Urinary bladder (tissue), 4 donors: ENCODE measurements around the gene PDGFB. TPM values are rescaled to one million over a fixed set of nuclear protein-coding genes. Genes with fewer than 3 reads are reported as not detected.

Source experiments
- DNase-seq: peaks from one replicate; pipeline ENCODE4 v3.0.0-alpha.2; 2015; ENCODE audit errors: extremely low spot score
- H3K27ac ChIP-seq: one replicate; pipeline ENCODE4 v1.5.1; 2013; ENCODE audit warnings: low read depth, mild to moderate bottlenecking, moderate library complexity
- H3K36me3 ChIP-seq: one replicate; pipeline ENCODE4 v1.6.1; 2013; ENCODE audit warnings: mild to moderate bottlenecking, moderate library complexity; ENCODE audit not compliant: insufficient read depth
- H3K4me1 ChIP-seq: one replicate; pipeline ENCODE4 v1.6.1; 2013; ENCODE audit warnings: mild to moderate bottlenecking, moderate library complexity; ENCODE audit not compliant: insufficient read depth
- H3K4me3 ChIP-seq: one replicate; pipeline ENCODE4 v1.5.1; 2013; ENCODE audit warnings: low read depth, low read length
- WGBS: extraction: QIAGEN DNeasy Blood & Tissue Kit; methylation state at CpG from one replicate; pipeline ENCODE4 v1.1.7; 2013; 5-methylcytosine and 5-hydroxymethylcytosine counted together
- polyA plus RNA-seq: library from polyadenylated mRNA; stranded (reverse); fragments of 200-250 nt; gene quantifications from one replicate; pipeline ENCODE4 v1.2.3, GENCODE V29; 2013
- total RNA-seq: library from RNA; depleted of rRNA; stranded (reverse); fragments of >200 nt; gene quantifications from one replicate; pipeline ENCODE4 v1.2.3, GENCODE V29; 2014
- donor health status: healthy with polysubstance abuse.
- donor health status: healthy.

The PDGFB gene
- total and polyA plus RNA-seq, 2 donors, result 5.8 to 12.3 TPM

DNA sequence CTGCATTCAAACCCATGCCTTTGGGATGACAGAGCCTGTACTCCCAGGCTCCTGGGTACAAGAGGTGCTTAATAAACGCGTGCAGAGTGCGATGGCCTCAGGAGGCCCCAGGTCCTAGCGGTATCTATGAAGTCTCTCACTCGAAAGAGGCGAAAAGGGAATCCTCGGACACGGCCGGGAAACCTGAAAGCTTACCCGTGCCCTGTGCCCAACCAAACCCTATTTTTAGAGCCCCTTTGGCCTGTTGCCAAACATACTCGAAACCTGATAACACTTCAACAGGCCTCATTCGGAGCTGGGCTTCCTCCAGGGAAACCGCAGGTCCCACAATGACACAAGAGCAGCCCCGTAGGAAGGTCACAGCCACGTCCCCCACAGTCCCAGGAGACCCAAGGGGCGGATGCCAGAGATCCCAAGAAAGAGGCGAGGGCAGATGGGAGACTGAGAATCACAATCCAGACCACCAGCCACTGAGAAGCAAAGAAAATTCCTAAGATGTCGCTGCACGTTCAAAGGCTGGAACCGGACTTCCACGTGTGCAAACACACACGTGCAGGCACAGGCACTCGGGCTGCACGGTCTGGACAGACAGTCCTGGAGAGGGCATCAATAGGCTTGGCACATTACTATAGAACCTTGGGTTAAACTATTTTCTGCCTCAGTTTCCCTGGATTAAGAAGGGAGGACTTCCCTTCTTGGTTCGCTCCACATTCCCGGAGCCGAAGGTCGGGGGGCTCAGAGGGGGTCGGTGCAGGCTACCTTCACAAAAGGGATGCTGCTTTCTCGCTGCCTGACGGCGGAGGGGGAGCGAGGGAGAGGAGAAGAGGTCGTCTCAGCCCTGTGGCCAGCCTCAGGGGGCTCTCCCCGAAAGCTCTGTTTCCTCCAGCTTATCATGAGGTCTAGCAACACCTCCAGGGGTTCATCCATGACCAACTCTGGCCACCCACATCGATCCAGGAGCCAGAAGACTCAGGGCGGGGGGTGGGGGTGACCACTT lies 8.2 kb downstream of the PDGFB start:
- DNase-seq, result no peak
- Histone ChIP-seq H3K36me3 (no peaks in the 10 kb centered on the region), H3K4me3 (no peak overlapping the region), H3K27ac (no peak overlapping the region), H3K4me1 (no peaks in the 10 kb centered on the region)
- WGBS, result 63% methylated on average over 37 of the region's 37 CpGs

DNA sequence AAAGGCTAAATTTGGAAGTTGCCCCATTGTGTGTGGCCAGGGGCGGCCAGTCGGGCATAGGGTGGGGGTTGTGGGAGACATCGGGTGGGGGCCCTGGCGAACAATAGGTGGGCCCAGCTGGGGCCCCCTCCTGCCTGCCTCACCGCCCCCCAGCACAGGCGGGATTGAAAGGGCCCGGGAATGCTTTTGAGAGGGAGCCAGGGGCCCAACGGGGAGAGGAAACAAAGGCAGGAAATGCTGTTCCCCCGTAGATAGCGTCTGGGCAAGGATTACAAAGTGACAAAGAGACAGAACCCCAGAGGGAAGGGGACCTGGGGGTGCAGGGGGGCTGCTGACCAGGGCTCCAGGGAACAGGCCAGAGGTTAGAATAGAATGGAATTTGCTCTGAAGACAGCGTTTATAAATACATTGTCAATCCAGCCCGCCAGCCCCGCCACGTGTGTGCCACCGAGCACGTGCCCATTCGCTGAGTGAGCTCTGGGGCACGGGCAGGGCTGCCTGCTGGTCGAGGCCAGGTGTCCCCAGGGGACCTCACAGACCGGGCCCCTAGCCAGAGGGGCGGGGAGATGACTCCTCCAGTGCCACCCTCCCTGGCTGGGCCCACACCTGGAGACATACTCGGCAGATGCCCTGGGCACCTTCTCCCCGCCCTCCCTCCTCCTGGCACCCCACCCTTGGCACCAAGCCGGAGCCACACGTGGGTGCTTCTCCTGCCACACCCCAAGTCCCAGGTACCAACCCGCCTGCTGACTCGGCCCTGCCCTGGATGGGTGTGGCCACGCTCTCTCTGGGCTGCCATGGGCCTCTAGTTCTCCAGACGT lies 9.7 kb downstream of the PDGFB start:
- Histone ChIP-seq H3K27ac (no peak overlapping the region), H3K36me3 (no peaks in the 10 kb centered on the region), H3K4me1 (no peaks in the 10 kb centered on the region), H3K4me3 (no peak overlapping the region)
- 57% methylated on average over 29 of the region's 29 CpGs for WGBS
- no peak for DNase-seq

DNA sequence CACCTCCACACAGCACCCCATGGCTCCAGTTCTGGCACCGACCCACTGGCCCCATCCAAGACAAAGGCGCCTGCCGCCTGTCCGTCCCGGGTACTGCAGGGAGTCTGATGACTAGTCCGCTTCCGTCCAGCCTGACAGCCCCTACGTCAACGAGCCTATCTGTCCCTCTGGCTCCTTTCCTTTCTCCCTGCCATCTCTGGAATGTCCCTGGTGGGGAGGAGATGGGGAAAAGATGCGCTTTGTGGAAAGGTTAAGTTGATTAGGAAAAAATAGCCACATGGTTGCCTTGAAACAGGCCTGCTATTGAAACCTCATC lies 10.4 kb downstream of the PDGFB start:
- no peaks in the 10 kb centered on the region for H3K36me3 ChIP-seq
- H3K4me3 ChIP-seq, result no peak overlapping the region
- H3K27ac ChIP-seq, result no peak overlapping the region
- no peaks in the 10 kb centered on the region for H3K4me1 ChIP-seq
- WGBS, result 60% methylated on average over 10 of the region's 10 CpGs
- no peak for DNase-seq

DNA sequence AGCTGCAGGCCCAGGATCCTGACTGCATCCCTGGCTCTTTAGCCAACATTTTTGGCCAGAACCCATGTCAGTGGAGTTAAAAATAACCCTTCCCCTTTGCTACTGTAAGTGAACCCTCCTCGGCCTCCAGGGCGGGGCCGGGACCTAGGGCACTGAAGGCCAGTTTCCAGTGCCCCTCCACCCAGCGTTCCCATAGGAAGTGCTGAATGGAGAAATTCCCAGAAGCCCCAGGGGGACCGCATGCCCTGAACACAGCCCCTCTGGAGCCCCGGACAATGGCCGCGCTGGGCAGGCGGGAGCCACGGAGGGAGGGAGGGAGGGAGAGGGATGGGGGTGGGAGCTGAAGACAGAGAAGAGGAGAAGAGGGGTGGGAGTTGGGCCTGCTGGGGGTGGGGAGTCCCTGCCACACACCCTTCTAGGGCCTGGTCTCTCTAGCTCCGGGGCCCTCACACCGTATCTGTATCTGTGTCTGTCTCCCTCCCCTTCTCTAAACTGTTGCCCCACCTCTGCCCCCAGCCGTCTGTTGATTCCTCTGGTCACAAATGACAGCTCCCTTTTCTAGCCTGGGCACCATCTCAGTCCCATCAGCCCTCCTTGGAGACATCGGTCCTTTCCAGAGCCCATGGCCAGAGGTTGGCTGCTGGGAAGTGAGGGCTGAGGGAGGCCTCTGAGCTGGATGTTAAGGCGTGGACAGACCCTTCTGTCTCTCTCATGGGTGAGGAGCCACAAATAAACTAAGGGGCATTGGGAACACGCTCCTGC lies 10.9 kb downstream of the PDGFB start:
- 60% methylated on average over 16 of the region's 16 CpGs for WGBS
- no peak overlapping the region for H3K27ac ChIP-seq
- no peak for DNase-seq
- H3K36me3 ChIP-seq, result no peaks in the 10 kb centered on the region
- H3K4me1 ChIP-seq, result no peaks in the 10 kb centered on the region
- no peak overlapping the region for H3K4me3 ChIP-seq

DNA sequence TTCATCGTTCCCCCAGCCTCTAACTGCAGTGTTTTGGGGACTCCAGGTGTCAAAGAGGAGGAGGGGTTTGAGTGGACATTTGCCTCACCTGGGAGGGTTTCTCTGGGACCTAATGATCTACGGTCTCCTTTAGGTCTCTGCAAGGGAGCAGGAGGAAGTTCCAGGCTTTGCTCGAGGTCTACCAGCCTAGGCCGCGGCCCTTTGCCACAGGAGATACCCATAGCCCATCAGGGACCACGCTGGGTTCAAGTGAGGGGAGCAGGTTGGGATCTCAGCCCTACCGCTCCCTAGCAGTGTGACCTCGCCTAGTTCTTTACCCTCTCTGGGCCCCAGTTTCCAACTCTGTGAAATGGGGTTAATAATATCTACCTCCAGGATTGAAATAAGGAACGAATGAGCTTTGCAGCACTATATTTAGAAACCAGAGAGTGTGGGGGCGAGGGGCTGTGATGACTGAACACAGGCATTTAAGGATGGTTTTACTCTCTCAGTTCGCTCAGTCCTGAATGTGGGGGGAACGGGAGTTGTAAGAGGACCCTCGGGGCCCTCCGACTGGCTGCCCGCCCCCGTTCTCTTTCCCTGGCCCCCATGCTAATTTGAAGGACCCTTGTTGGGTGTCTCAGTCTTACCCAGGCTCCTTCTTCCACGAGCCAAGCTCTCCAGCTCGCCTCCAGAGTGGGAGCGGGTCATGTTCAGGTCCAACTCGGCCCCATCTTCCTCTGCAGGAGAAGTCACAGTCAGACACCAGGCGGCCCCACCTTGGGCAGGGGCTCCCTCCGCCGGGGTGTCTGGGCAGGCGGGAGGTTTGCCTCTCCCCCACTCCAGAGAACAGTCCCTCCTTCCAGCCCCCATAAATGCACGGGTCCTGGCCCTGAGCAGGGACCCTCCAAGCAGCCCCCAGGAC lies 11.7 kb downstream of the PDGFB start:
- Histone ChIP-seq H3K36me3 (no peaks in the 10 kb centered on the region), H3K4me3 (no peak overlapping the region), H3K4me1 (no peaks in the 10 kb centered on the region), H3K27ac (no peak overlapping the region)
- WGBS, result 74% methylated on average over 25 of the region's 25 CpGs
- no peak for DNase-seq

DNA sequence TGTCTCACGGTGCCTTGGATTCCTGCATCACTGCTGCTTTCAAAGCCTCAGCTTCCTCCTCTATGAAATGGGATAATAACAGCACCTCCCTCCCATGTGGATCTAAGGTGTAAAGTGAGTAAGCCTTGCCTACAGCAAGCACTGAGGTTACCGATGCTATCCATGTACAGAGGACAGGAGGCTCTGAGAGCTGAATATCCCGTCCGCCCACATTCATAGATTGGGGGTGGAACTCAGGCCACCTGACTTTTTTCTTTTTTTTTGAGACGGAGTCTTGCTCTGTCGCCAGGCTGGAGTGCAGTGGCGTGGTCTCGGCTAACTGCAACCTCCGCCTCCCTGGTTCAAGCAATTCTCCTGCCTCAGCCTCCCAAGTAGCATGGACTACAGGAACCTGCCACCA lies 12.5 kb downstream of the PDGFB start:
- H3K4me1 ChIP-seq, result no peaks in the 10 kb centered on the region
- no peak overlapping the region for H3K4me3 ChIP-seq
- DNase-seq, result no peak
- H3K27ac ChIP-seq, result no peak overlapping the region
- no peaks in the 10 kb centered on the region for H3K36me3 ChIP-seq
- 91% methylated on average over 9 of the region's 9 CpGs for WGBS

DNA sequence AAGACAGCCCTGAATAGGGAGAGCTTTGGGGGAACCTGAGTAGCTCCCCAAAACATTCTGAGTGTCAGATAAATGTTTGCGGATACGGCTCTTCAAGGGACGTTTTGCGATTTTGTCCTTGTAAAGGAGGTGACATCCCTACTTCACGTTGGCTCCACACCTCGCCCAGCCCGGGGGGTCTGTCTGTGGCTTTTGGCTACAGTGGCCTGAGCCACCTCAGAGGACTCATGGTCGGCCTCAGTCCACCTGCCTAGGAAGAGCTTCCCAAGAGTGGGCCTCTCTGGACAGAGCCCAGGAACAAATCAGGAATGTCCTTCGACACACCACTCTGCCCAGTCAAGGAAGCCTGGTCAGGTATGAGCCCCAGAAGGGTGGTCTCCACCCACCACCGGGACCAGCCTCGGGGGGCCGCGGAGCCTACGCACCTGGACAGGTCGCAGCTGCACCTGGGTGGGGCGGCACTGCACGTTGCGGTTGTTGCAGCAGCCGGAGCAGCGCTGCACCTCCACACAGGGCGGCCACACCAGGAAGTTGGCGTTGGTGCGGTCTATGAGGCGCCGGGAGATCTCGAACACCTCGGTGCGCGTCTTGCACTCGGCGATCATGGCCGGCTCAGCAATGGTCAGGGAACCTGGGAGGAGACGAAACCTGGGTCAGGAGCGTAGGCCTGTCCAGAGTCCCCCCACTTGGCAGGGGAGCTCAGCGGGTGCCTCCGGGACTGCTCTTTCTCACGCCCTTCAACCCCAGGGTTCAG lies 13.4 kb downstream of the PDGFB start:
- WGBS, result 92% methylated on average over 37 of the region's 37 CpGs

DNA sequence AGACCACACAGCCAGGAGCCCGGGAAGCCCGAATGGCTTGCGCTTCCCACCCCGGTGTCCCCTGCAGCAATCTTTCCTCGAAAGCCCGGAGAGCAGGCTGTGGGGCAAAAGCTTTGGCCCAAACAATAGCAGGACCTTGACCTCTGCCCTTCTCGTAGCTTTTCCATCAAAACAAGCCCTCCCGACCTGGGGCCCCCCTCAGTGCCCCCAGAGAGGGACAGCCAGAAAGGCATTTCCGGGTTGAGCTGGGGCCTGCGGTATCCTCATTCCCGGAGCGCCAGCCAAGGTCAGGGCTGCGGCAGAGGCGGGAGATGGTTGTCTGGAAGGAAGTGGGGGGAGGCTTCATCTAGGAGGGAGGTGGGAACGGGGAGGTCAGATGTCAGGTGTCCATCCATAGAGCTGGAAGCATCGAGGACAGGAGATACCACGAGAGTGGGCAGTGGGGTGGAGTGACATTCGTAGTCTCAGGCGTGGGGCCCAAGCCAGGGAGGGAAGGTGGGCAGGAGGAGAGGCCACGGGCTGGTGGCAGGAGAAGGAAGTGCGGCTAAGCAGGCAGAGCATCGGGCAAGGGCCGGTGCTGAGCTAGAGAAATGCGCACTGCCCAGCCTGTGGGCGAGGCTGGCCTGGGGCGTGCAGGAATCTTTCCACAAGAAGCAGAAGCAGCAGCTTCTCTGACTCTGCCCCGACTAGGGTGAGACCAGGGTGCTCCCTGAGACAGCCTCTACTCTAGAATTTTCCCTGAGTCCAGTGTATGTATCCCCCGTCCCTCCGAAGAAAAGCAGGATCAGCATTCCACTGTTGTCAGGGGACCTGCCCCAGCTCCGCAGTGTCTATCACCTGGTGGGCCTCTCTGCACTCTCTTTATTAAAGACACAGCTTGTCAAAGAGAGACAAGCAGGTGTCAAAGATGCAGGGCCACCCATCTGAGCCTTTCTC lies 14.3 kb downstream of the PDGFB start:
- H3K36me3 ChIP-seq, result no peaks in the 10 kb centered on the region
- H3K27ac ChIP-seq, result no peak overlapping the region
- 59% methylated on average over 30 of the region's 30 CpGs for WGBS
- H3K4me1 ChIP-seq, result no peaks in the 10 kb centered on the region
- DNase-seq, result no peak
- no peak overlapping the region for H3K4me3 ChIP-seq

More for the DNA sequence above, 13.4 kb downstream of the PDGFB start:
- Histone ChIP-seq H3K4me3 (no peak overlapping the region), H3K36me3 (no peaks in the 10 kb centered on the region), H3K27ac (no peak overlapping the region), H3K4me1 (no peaks in the 10 kb centered on the region)
- no peak for DNase-seq

DNA sequence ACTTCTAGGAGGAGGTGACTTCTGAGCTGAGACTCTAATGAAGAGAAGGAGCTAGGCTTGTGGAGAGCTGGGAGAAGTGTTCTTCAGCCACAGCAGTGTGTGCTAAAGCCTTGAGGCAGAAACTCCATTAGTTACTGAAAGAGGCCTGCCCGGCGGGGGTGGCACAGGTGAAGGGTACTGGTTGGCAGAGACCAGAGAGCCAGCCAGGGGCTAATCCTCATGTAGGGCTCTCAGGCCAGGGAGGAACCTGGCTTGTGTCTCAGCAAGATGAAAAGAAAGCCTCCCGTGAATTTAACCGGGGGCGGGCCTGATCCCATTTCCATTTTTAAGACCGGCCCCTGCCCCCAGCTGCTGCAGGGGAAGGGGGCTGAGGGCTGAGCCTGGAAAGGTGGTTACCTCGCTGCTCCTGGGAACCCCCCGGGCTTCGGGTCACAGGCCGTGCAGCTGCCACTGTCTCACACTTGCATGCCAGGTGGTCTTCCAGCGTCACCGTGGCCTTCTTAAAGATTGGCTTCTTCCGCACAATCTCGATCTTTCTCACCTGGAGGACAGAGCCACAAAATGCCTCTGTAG lies 15.0 kb downstream of the PDGFB start:
- H3K4me1 ChIP-seq, result no peaks in the 10 kb centered on the region
- no peak for DNase-seq
- no peak overlapping the region for H3K27ac ChIP-seq
- whole genome bisulfite sequencing, result 77% methylated on average over 14 of the region's 14 CpGs
- no peaks in the 10 kb centered on the region for H3K36me3 ChIP-seq
- H3K4me3 ChIP-seq, result no peak overlapping the region

DNA sequence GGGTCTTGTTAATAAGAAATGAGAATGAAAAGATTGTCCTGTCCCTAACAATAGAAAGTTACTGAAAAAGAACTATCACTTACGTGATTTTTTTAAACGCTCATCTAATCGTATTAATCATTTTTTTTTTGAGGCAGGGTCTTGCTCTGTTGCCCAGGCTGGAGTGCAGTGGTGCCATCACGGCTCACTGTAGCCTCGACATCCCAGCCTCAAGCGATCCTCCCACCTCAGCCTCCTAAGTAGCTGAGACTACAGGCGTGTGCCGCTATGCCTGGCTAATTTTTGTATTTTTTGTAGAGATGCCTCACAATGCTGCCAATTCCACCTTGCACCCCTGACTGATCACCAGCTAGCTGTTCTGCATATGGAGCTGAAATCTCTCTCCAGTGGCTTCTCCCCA lies 15.7 kb downstream of the PDGFB start:
- Histone ChIP-seq H3K36me3 (no peaks in the 10 kb centered on the region), H3K4me1 (no peaks in the 10 kb centered on the region), H3K27ac (no peak overlapping the region), H3K4me3 (no peak overlapping the region)
- DNase-seq, result no peak
- WGBS, result 94% methylated on average over 8 of the region's 8 CpGs

DNA sequence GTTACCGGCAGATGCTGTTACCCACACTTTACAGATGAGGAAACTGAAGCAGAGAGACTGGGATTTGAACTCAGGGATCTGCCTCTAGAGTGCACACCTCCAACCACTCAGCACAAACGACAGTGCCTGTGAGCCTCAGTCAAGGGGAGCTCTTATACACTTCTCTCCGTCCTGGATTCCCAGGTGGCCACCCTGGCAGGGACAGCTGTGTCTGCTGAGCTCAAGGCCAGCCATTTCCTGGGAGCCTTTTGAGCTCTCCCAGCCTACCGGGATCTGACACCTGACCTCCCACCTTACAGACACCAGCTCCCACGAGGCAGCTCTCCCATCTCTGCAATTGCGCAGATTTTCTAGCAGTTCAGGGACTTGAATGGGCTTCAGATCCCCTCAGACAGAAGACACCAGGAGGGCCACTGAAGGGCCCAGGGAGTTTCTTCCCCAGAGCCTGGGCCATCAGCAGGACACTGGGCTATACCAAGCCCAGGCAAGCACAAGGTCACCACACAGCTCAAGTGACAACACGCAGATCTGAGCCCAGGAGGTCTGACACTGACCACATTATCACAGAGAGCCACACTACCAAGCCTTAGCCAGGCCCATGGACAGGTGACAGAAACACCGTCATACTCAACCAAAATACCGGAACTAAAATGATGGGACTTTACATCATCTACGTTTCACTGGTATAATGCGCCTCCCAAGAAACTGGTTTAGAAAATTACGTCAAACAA lies 17.1 kb downstream of the PDGFB start:
- no peak for DNase-seq
- no peak overlapping the region for H3K27ac ChIP-seq
- WGBS, result 85% methylated on average over 12 of the region's 12 CpGs
- H3K4me1 ChIP-seq, result no peaks in the 10 kb centered on the region
- no peaks in the 10 kb centered on the region for H3K36me3 ChIP-seq
- H3K4me3 ChIP-seq, result no peak overlapping the region
